Parathyroid adenoma (tissue), 2 donors: ENCODE data around the gene OR51D1.

ENCODE experiments used
- H2AFZ ChIP-seq: fragments of 300-600 bp; sonication (generic); one replicate; pipeline ENCODE4 v1.7.0; 2017; ENCODE audit warnings: antibody characterized with exemption, mild to moderate bottlenecking
- H3K27ac ChIP-seq: fragments of 300-600 bp; sonication (generic); one replicate; pipeline ENCODE4 v1.7.0; 2017
- H3K27me3 ChIP-seq: fragments of 300-600 bp; sonication (generic); one replicate; pipeline ENCODE4 v1.7.0; 2017; ENCODE audit warnings: low read length; ENCODE audit not compliant: control insufficient read depth, insufficient read depth
- H3K36me3 ChIP-seq: fragments of 300-600 bp; sonication (generic); one replicate; pipeline ENCODE4 v1.7.0; 2017; ENCODE audit warnings: low read length; ENCODE audit not compliant: control insufficient read depth, insufficient read depth
- H3K4me1 ChIP-seq: fragments of 300-600 bp; sonication (generic); one replicate; pipeline ENCODE4 v1.7.0; 2017; ENCODE audit warnings: control low read depth
- H3K4me2 ChIP-seq: fragments of 300-600 bp; sonication (generic); one replicate; pipeline ENCODE4 v1.7.0; 2017; ENCODE audit warnings: low read length
- H3K4me3 ChIP-seq: fragments of 300-600 bp; sonication (generic); one replicate; pipeline ENCODE4 v1.7.0; 2017; ENCODE audit warnings: low read depth, low read length
- H3K79me2 ChIP-seq: fragments of 300-600 bp; sonication (generic); one replicate; pipeline ENCODE4 v1.7.0; 2017; ENCODE audit warnings: control low read depth
- H3K9ac ChIP-seq: fragments of 300-600 bp; sonication (generic); one replicate; pipeline ENCODE4 v1.7.0; 2017; ENCODE audit warnings: mild to moderate bottlenecking
- H3K9me3 ChIP-seq: fragments of 300-600 bp; sonication (generic); one replicate; pipeline ENCODE4 v1.7.0; 2017; ENCODE audit warnings: low read length; ENCODE audit not compliant: control insufficient read depth
- CTCF ChIP-seq: fragments of 300-600 bp; sonication (generic); IDR thresholded peaks from one replicate; pipeline ENCODE4 v1.7.0; 2017; ENCODE audit warnings: antibody characterized with exemption, mild to moderate bottlenecking
- donor health status: primary hyperparathyroidism.

Gene OR51D1

GRCh38 chr11:4636962-4637661 is at the start of gene OR51D1:
OR51D1 (plus strand) TSS chr11:4637477; CDS start chr11:4639791, 2,314 bp downstream.
- Histone ChIP-seq H3K4me2 (no peak within 1 kb of the TSS), H3K36me3 (no peaks in the 10 kb centered on the region), H3K27ac (no peak within 1 kb of the TSS), H3K9ac (no peak within 1 kb of the TSS), H2AFZ (peak within 1 kb of the TSS; percentile 58), H3K9me3 (no peaks in the 10 kb centered on the region), H3K79me2 (no peaks in the 10 kb centered on the region), H3K4me1 (no peaks in the 10 kb centered on the region), H3K4me3 (no peak within 1 kb of the TSS), H3K27me3 (no peaks in the 10 kb centered on the region)
- TF ChIP-seq CTCF = peak; percentile 64

DNA sequence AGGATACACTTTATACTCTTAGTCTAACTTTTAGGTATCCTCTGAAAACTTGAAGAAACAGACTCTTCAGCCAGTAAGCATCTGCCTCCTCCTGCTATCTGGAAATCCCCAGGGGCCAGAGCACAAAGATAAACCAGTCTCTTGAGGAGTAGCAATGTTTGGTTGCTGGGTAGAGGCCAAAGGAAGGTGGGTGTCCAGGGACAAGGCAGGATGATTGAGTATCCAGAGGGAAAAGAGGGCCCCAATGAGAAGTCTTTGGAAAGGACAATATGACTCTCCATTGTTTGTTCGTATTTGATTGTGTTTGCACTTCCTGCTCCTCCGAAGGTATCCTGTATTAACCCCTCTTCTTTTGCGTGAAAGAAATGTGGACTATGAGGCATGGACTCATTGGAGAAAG is 48.3 kb upstream of the OR51D1 start:
- Histone ChIP-seq H3K27ac (no peak overlapping the region), H3K4me2 (no peak overlapping the region), H3K36me3 (no peaks in the 10 kb centered on the region), H2AFZ (no peak overlapping the region), H3K9me3 (no peaks in the 10 kb centered on the region), H3K27me3 (no peaks in the 10 kb centered on the region), H3K4me3 (no peak overlapping the region), H3K79me2 (no peaks in the 10 kb centered on the region), H3K4me1 (no peaks in the 10 kb centered on the region), H3K9ac (no peak overlapping the region)
- TF ChIP-seq CTCF = no peak

DNA sequence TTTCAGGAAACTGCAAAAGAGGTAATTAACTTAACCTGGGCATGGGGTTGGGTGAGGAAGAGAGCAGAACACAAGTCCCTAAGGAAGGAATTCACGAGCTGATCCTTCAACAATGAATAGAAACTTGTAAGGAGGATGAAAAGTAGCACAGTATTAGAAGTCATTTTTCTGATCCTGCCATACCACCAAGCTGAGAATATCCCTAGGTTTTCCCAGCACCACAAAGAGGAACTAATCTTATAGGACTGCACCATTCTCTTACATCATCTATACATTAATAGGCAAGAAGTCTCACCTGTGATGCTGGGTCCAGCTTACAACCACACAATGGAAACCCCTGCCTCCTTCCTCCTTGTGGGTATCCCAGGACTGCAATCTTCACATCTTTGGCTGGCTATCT is 43.5 kb upstream of the OR51D1 start, which contains the start of gene OR52I1:
Gene OR52I1 (plus strand): TSS at position 301 of the 400 bp plus-strand sequence. CDS start 0 bp downstream, at position 301.
- H3K4me3 ChIP-seq = no peak within 1 kb of the TSS
- H3K27ac ChIP-seq = no peak within 1 kb of the TSS
- no peaks in the 10 kb centered on the region for H3K79me2 ChIP-seq
- no peak within 1 kb of the TSS for H2AFZ ChIP-seq
- no peak for TF ChIP-seq CTCF
- H3K4me2 ChIP-seq = no peak within 1 kb of the TSS
- H3K36me3 ChIP-seq = no peaks in the 10 kb centered on the region
- no peaks in the 10 kb centered on the region for H3K27me3 ChIP-seq
- H3K4me1 ChIP-seq = no peaks in the 10 kb centered on the region
- no peak within 1 kb of the TSS for H3K9ac ChIP-seq
- H3K9me3 ChIP-seq = no peaks in the 10 kb centered on the region

GRCh38 chr11:4605057-4605456 is 32.2 kb upstream of the OR51D1 start:
- no peaks in the 10 kb centered on the region for H3K9me3 ChIP-seq
- peaks cover 10% of the 10 kb centered on the region for H3K4me1 ChIP-seq
- no peak for TF ChIP-seq CTCF
- no peak overlapping the region for H3K4me3 ChIP-seq
- H3K79me2 ChIP-seq = no peaks in the 10 kb centered on the region
- no peak overlapping the region for H3K27ac ChIP-seq
- H3K27me3 ChIP-seq = no peaks in the 10 kb centered on the region
- H3K4me2 ChIP-seq = no peak overlapping the region
- no peak overlapping the region for H3K9ac ChIP-seq
- no peaks in the 10 kb centered on the region for H3K36me3 ChIP-seq
- no peak overlapping the region for H2AFZ ChIP-seq
